Panc1 (cell line): ENCODE data around the gene TNNI3K. TPM values are rescaled to one million over a fixed set of nuclear protein-coding genes. Genes with fewer than 3 reads are reported as not detected.

Experiments used
- ATAC-seq: fragments of 200-7000 bp; cut with Tn5 transposase; 2 replicates; pipeline ENCODE4 v1.9.1; 2020; ENCODE audit warnings: mild to moderate bottlenecking, moderate library complexity
- BruUV-seq: library from RNA; stranded (reverse); fragments of 400-500 nt; replicated peaks from 2 replicates; lab custom pipeline; 2021; lab: Mats Ljungman, UMichigan
- CTCF ChIA-PET: fragments of 300-600 bp; sonication (Branson Sonifier 250); formaldehyde crosslinking; loops from one replicate; lab custom pipeline; 2022; ENCODE audit warnings: antibody characterized with exemption; lab: Charles Lee
- POLR2A ChIA-PET: fragments of 300-600 bp; sonication (Branson Sonifier 250); formaldehyde crosslinking; loops from one replicate; lab custom pipeline; 2022; ENCODE audit warnings: antibody characterized with exemption; lab: Charles Lee
- DNase-seq: peaks from one replicate; pipeline ENCODE4 v3.0.0-alpha.2; 2010; ENCODE audit warnings: low read depth, low spot score
- H3K27ac ChIP-seq: 2 replicates; pipeline ENCODE4 v1.5.1; 2011; ENCODE audit warnings: mild to moderate bottlenecking, low read length, inconsistent platforms
- H3K27me3 ChIP-seq: fragments of 200-500 bp; sonication (Bioruptor generic); 2 replicates; pipeline ENCODE4 v1.6.0; 2014; ENCODE audit warnings: low read length, inconsistent platforms; ENCODE audit not compliant: control insufficient read depth, insufficient read depth
- H3K36me3 ChIP-seq: fragments of 200-500 bp; sonication (Bioruptor generic); 2 replicates; pipeline ENCODE4 v1.5.1; 2014; ENCODE audit warnings: inconsistent platforms, mild to moderate bottlenecking, low read length, moderate library complexity; ENCODE audit not compliant: control insufficient read depth, insufficient read depth
- H3K4me1 ChIP-seq: 2 replicates; pipeline ENCODE4 v1.5.1; 2011; ENCODE audit warnings: inconsistent platforms, mild to moderate bottlenecking, low read length, moderate library complexity; ENCODE audit not compliant: control insufficient read depth, insufficient read depth
- H3K4me3 ChIP-seq, 2 experiments: 2 replicates each; pipeline ENCODE4 v1.5.1; 2011 to 2012; ENCODE audit warnings: low read depth in 2 of 2, low read length in 2 of 2, mild to moderate bottlenecking in 2 of 2, inconsistent platforms in 1 of 2, moderate library complexity in 1 of 2
- H3K9me3 ChIP-seq: fragments of 200-500 bp; sonication (Bioruptor generic); 2 replicates; pipeline ENCODE4 v1.5.1; 2014; ENCODE audit warnings: low read depth, mild to moderate bottlenecking, inconsistent platforms, low read length, moderate library complexity; ENCODE audit not compliant: control insufficient read depth, insufficient read depth
- POLR2AphosphoS5 ChIP-seq: IDR thresholded peaks from 2 replicates; pipeline ENCODE4 v1.6.1; 2012; ENCODE audit warnings: mild to moderate bottlenecking, low read depth, low read length, moderate library complexity
- SIN3A ChIP-seq: IDR thresholded peaks from 2 replicates; pipeline ENCODE4 v1.6.1; 2012; ENCODE audit warnings: low read depth, mild to moderate bottlenecking, low read length, moderate library complexity, borderline replicate concordance; ENCODE audit not compliant: insufficient read depth
- TCF7L2 ChIP-seq: IDR thresholded peaks from 2 replicates; pipeline ENCODE4 v1.6.1; 2011; ENCODE audit warnings: mild to moderate bottlenecking, low read depth, low read length, inconsistent platforms
- in situ Hi-C: cut with HindIII; loops from 2 replicates; pipeline ENCODE4 v1.10.0; 2016; ENCODE audit warnings: low sequenced_read_pairs, low pct_unique_long_range_greater_than_20kb
- intact Hi-C: fragments of 100-400 bp; cut with micrococcal nuclease; formaldehyde crosslinking; loops from one replicate; pipeline ENCODE4 v1.10.0; 2022; ENCODE audit not compliant: unreplicated experiment
- total RNA-seq: library from RNA; stranded (reverse); gene quantifications from one replicate; pipeline ENCODE4 v1.2.1, GENCODE V29; 2021; ENCODE audit not compliant: unreplicated experiment
- TF ChIP-seq, protein P1 (sequence below): fragments of 450-650 bp; IDR thresholded peaks from 2 replicates; pipeline ENCODE4 v1.5.1; 2017; ENCODE audit warnings: mild to moderate bottlenecking
- TF ChIP-seq, protein P2 (sequence below), 2 experiments: IDR thresholded peaks; 2 replicates each; pipeline ENCODE4 v1.6.1; 2011 to 2012; ENCODE audit warnings: low read depth in 2 of 2, control low read depth in 1 of 2, low read length in 1 of 2, mild to moderate bottlenecking in 1 of 2, moderate library complexity in 1 of 2; ENCODE audit not compliant: insufficient read depth in 1 of 2

The TNNI3K gene
- total RNA-seq, 1 experiment from 2014 or later: not detected

DNA sequence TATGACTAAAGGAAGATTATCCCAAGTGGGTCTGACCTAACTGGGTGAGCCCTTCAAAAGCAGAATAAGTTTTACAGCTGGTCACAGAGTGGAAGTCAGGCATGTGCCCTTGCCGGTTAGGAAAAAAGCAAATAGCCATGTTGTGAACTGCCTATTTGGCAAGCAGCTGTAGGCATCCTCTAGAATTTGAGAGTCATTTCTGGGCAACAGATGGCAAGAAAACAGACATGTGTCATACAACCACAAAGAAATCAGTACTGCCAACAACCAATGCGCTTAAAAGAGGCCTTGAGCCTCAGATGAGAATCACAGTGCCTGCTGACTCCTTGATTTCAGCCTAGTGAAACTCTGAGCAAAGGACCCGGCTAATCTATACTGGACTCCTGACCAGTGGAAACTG lies 250.4 kb downstream of the TNNI3K start:
- Histone ChIP-seq H3K36me3 (no peaks in the 10 kb centered on the region), H3K4me1 (no peaks in the 10 kb centered on the region), H3K9me3 (no peaks in the 10 kb centered on the region), H3K4me3 (no peak overlapping the region), H3K27me3 (no peaks in the 10 kb centered on the region), H3K27ac (no peak overlapping the region)
- no TSS peak for BruUV-seq
- intact Hi-C loops (no loop called here), in situ Hi-C loops (no loop called here)
- DNase-seq: no peak
- CTCF ChIA-PET: no interaction called here
- POLR2A ChIA-PET: no interaction called here
- TF ChIP-seq, protein P1, sequence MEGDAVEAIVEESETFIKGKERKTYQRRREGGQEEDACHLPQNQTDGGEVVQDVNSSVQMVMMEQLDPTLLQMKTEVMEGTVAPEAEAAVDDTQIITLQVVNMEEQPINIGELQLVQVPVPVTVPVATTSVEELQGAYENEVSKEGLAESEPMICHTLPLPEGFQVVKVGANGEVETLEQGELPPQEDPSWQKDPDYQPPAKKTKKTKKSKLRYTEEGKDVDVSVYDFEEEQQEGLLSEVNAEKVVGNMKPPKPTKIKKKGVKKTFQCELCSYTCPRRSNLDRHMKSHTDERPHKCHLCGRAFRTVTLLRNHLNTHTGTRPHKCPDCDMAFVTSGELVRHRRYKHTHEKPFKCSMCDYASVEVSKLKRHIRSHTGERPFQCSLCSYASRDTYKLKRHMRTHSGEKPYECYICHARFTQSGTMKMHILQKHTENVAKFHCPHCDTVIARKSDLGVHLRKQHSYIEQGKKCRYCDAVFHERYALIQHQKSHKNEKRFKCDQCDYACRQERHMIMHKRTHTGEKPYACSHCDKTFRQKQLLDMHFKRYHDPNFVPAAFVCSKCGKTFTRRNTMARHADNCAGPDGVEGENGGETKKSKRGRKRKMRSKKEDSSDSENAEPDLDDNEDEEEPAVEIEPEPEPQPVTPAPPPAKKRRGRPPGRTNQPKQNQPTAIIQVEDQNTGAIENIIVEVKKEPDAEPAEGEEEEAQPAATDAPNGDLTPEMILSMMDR: no peak
- ATAC-seq: no peak

DNA sequence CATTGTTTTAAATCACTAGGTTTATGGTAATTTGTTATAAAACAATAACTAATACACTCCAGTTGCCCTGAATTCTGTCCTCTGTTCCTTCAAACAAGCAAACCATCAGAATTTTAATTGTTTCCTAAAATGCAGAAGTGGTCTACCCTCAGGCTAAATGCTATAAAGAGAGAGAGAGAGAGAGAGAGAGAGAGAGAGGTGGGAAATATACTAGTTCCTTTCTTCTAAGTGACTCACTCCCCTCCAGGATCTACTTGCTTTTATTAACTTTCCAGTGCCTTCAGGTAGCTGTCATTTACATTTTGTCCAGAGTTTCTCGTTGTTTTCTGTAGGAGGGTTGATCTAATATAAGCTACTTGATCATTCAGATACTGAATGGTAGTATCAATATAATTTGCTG lies 250.8 kb downstream of the TNNI3K start:
- Histone ChIP-seq H3K27ac (no peak overlapping the region), H3K27me3 (no peaks in the 10 kb centered on the region), H3K4me3 (no peak overlapping the region), H3K9me3 (no peaks in the 10 kb centered on the region), H3K36me3 (no peaks in the 10 kb centered on the region), H3K4me1 (no peaks in the 10 kb centered on the region)
- BruUV-seq: no TSS peak
- ChIA-PET POLR2A (no interaction called here), CTCF (no interaction called here)
- no peak for TF ChIP-seq POLR2AphosphoS5
- TF ChIP-seq TCF7L2: no peak
- TF ChIP-seq, protein P2, sequence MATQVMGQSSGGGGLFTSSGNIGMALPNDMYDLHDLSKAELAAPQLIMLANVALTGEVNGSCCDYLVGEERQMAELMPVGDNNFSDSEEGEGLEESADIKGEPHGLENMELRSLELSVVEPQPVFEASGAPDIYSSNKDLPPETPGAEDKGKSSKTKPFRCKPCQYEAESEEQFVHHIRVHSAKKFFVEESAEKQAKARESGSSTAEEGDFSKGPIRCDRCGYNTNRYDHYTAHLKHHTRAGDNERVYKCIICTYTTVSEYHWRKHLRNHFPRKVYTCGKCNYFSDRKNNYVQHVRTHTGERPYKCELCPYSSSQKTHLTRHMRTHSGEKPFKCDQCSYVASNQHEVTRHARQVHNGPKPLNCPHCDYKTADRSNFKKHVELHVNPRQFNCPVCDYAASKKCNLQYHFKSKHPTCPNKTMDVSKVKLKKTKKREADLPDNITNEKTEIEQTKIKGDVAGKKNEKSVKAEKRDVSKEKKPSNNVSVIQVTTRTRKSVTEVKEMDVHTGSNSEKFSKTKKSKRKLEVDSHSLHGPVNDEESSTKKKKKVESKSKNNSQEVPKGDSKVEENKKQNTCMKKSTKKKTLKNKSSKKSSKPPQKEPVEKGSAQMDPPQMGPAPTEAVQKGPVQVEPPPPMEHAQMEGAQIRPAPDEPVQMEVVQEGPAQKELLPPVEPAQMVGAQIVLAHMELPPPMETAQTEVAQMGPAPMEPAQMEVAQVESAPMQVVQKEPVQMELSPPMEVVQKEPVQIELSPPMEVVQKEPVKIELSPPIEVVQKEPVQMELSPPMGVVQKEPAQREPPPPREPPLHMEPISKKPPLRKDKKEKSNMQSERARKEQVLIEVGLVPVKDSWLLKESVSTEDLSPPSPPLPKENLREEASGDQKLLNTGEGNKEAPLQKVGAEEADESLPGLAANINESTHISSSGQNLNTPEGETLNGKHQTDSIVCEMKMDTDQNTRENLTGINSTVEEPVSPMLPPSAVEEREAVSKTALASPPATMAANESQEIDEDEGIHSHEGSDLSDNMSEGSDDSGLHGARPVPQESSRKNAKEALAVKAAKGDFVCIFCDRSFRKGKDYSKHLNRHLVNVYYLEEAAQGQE (IDR thresholded peaks at IDR 0.05; ENCODE audit: insufficient read depth in 1 of 2, low read depth in 2 of 2, low read length in 1 of 2): no peak
- TF ChIP-seq SIN3A: no peak
- TF ChIP-seq, protein P1: no peak
- intact Hi-C loops: no loop called here
- DNase-seq (no peak), ATAC-seq (no peak)
- in situ Hi-C loops: no loop called here

DNA sequence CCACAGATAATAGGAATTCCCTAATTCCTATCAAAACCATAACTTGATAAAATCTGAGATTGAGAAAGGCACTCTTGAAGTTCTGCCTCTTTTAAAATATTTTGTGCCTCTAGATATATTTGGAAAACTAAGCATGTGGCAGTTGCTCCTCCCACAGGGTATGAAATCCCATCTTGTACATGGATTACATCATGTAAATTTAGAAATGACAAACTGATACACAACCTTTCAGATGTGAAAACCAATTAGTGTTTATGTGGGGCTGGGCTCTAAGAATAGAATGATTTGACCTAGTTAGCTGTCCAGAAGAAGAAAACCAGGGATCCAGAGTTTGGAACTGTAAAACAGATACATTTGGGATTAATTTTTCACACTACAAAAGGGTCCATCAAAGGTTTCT lies 261.5 kb downstream of the TNNI3K start:
- no TSS peak for BruUV-seq
- DNase-seq: no peak
- in situ Hi-C loops: no loop called here
- no peak overlapping the region for H3K27ac ChIP-seq
- ATAC-seq: no peak
- TF ChIP-seq, protein P1: no peak
- TF ChIP-seq, protein P2 (IDR thresholded peaks at IDR 0.05; ENCODE audit: insufficient read depth in 1 of 2, low read depth in 2 of 2, low read length in 1 of 2): no peak
- no peak for TF ChIP-seq SIN3A
- TF ChIP-seq POLR2AphosphoS5: no peak
- TF ChIP-seq TCF7L2: no peak
- no peaks in the 10 kb centered on the region for H3K9me3 ChIP-seq
- no peaks in the 10 kb centered on the region for H3K4me1 ChIP-seq
- CTCF ChIA-PET: no interaction called here
- H3K36me3 ChIP-seq: no peaks in the 10 kb centered on the region
- intact Hi-C loops: no loop called here
- H3K27me3 ChIP-seq: no peaks in the 10 kb centered on the region
- H3K4me3 ChIP-seq: no peak overlapping the region
- POLR2A ChIA-PET: no interaction called here
